Measurements from ENCODE around the gene PKIG. TPM values are rescaled to one million over a fixed set of nuclear protein-coding genes. Genes with fewer than 3 reads are reported as not detected.
A peak's percentile ranks its signal among the peaks of the same experiment; 100 is the strongest.

Gene PKIG
- total RNA-seq, 4 donors from 2014 or later, result 67.1 to 250 (median 145) TPM

GRCh38 chr20:44641325-44641724, 58.9 kb downstream of the PKIG start:
- no peak for DNase-seq
- intact Hi-C loops (cut with DNase I; ENCODE audit: low total_unique reads), result no loop called here
- H3K4me3 ChIP-seq, result no peak overlapping the region
- no peaks in the 10 kb centered on the region for H3K27me3 ChIP-seq
- TF ChIP-seq POLR2A (IDR thresholded peaks at IDR 0.05), result no peak
- TF ChIP-seq CTCF (IDR thresholded peaks at IDR 0.05), result no peak
- no peaks in the 10 kb centered on the region for H3K36me3 ChIP-seq
- H3K4me1 ChIP-seq, result peaks cover 0 to 4% of the 10 kb centered on the region in 2 donors
- H3K9me3 ChIP-seq, result no peaks in the 10 kb centered on the region
- no peak overlapping the region for H3K27ac ChIP-seq

GRCh38 chr20:44642203-44643153, 60.1 kb downstream of the PKIG start:
- Histone ChIP-seq H3K36me3 (no peaks in the 10 kb centered on the region), H3K4me1 (peaks cover 0 to 4% of the 10 kb centered on the region in 2 donors), H3K9me3 (no peaks in the 10 kb centered on the region), H3K27me3 (no peaks in the 10 kb centered on the region), H3K4me3 (no peak overlapping the region), H3K27ac (peak overlapping the region; percentile 40 to 60)
- intact Hi-C loops (cut with DNase I; ENCODE audit: low total_unique reads), result no loop called here
- DNase-seq, result peak; percentile 62 to 75
- TF ChIP-seq POLR2A (IDR thresholded peaks at IDR 0.05), result no peak
- TF ChIP-seq CTCF (IDR thresholded peaks at IDR 0.05), result no peak

- no peak for DNase-seq
- intact Hi-C loops (cut with DNase I; ENCODE audit: low total_unique reads), result no loop called here
- Histone ChIP-seq H3K27ac (peak overlapping the region; percentile 40 to 60), H3K4me1 (peaks cover 0 to 4% of the 10 kb centered on the region in 2 donors), H3K27me3 (no peaks in the 10 kb centered on the region), H3K36me3 (no peaks in the 10 kb centered on the region), H3K9me3 (no peaks in the 10 kb centered on the region), H3K4me3 (no peak overlapping the region)
- no peak for TF ChIP-seq POLR2A (IDR thresholded peaks at IDR 0.05)
- no peak for TF ChIP-seq CTCF (IDR thresholded peaks at IDR 0.05)
These were observed 60.8 kb downstream of the PKIG start for GRCh38 chr20:44643154-44643519.

DNA sequence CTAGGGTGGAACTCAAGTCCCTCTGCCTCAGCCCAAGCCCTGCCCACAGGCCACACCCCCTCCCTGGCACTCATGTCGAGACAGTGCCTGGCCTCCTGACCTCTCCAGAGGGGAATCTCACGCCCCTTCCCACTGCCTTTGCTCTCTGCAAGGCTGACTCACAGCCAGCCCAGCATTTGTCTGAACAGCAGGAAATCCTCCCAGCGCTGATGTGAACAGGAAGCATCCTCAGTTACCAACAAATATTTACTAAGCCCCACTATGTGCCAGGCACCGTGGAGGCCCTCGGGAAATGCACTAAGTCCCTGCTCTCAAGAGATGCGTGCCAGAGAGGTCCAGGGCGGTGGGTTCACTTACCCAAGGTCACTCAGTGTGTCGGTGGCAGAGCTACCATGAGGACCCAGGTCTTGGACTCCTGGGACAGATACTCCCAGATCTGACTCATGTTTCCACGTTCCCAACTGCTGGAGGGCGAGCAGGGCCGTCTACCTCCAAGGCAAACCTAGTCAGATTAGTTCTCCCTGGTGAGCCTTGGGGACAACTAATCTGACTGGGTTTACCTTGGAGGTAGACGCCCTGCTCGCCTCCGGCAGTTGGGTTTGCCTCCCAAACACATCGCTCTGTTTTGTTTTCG, 61.3 kb downstream of the PKIG start:
- H3K27ac ChIP-seq, result peak overlapping the region; percentile 40 to 60
- DNase-seq, result peak; percentile 52 to 66
- H3K36me3 ChIP-seq, result no peaks in the 10 kb centered on the region
- H3K27me3 ChIP-seq, result no peaks in the 10 kb centered on the region
- intact Hi-C loops (cut with DNase I; ENCODE audit: low total_unique reads), result no loop called here
- no peak overlapping the region for H3K4me3 ChIP-seq
- TF ChIP-seq POLR2A (IDR thresholded peaks at IDR 0.05) (no peak), CTCF (IDR thresholded peaks at IDR 0.05) (no peak)
- H3K9me3 ChIP-seq, result no peaks in the 10 kb centered on the region
- H3K4me1 ChIP-seq, result peaks cover 0 to 4% of the 10 kb centered on the region in 2 donors

GRCh38 chr20:44644230-44644617, 61.8 kb downstream of the PKIG start:
- intact Hi-C loops (cut with DNase I; ENCODE audit: low total_unique reads), result no loop called here
- no peak for DNase-seq
- Histone ChIP-seq H3K27ac (peak overlapping the region; percentile 40 to 60), H3K4me1 (peaks cover 0 to 4% of the 10 kb centered on the region in 2 donors), H3K36me3 (no peaks in the 10 kb centered on the region), H3K27me3 (no peaks in the 10 kb centered on the region), H3K9me3 (no peaks in the 10 kb centered on the region), H3K4me3 (no peak overlapping the region)
- TF ChIP-seq POLR2A (IDR thresholded peaks at IDR 0.05) (no peak), CTCF (IDR thresholded peaks at IDR 0.05) (no peak)
